HepG2 (cell line): ENCODE data around the gene ITGB5. TPM values are rescaled to one million over a fixed set of nuclear protein-coding genes. Genes with fewer than 3 reads are reported as not detected.
A peak's percentile ranks its signal among the peaks of the same experiment; 100 is the strongest.

ENCODE experiments used
- AHR ChIP-seq: IDR thresholded peaks from 2 replicates; pipeline ENCODE4 v1.6.1; 2018; ENCODE audit warnings: missing genetic modification reagents, missing compliant biosample characterization
- ARHGAP35 ChIP-seq: sonication (generic); formaldehyde crosslinking; IDR thresholded peaks from 2 replicates; pipeline ENCODE4 v1.9.0; 2022; ENCODE audit warnings: mild to moderate bottlenecking, inconsistent platforms, moderate library complexity, missing genetic modification reagents, borderline replicate concordance
- DMAP1 ChIP-seq: IDR thresholded peaks from 2 replicates; pipeline ENCODE4 v1.6.1; 2016
- NR3C1 ChIP-seq: sonication (generic); formaldehyde crosslinking; IDR thresholded peaks from 2 replicates; pipeline ENCODE4 v1.4.0; 2020; ENCODE audit warnings: missing genetic modification reagents
- SP140L ChIP-seq: sonication (generic); formaldehyde crosslinking; IDR thresholded peaks from 2 replicates; pipeline ENCODE4 v1.4.0; 2020; ENCODE audit warnings: missing genetic modification reagents, borderline replicate concordance
- ZNF17 ChIP-seq: sonication (generic); formaldehyde crosslinking; IDR thresholded peaks from 2 replicates; pipeline ENCODE4 v1.5.0; 2020; ENCODE audit warnings: mild to moderate bottlenecking, missing genetic modification reagents
- polyA plus RNA-seq, 8 experiments: library from polyadenylated mRNA; depleted of rRNA in 3 of 8; stranded (reverse) in 7 of 8; unstranded in 1 of 8; fragments of >200 nt; fragmentation: Illumina TruSeq in 4 of 8; extraction: Trizol in 4 of 8; gene quantifications; 2 replicates each; pipeline versions ENCODE4 v1.2.1 to v1.2.3, GENCODE V29; 2011 to 2016; ENCODE audit warnings: low read depth in 4 of 8, missing spikeins in 1 of 8, mixed read lengths in 1 of 8; ENCODE audit not compliant: insufficient read depth in 1 of 8
- total RNA-seq, 5 experiments: library from RNA; depleted of rRNA; stranded (reverse); fragments of >200 nt; fragmentation: Illumina TruSeq; extraction: Trizol; gene quantifications; 2 replicates each; pipeline ENCODE4 v1.2.3, GENCODE V29; 2016; ENCODE audit warnings: low read depth in 1 of 5
- TF ChIP-seq, protein P1 (sequence below): sonication (generic); formaldehyde crosslinking; IDR thresholded peaks from 2 replicates; pipeline ENCODE4 v1.4.0; 2020; ENCODE audit warnings: missing genetic modification reagents, mild to moderate bottlenecking, borderline replicate concordance
- TF ChIP-seq, protein P2 (sequence below): sonication (generic); formaldehyde crosslinking; IDR thresholded peaks from 2 replicates; pipeline ENCODE4 v1.4.0; 2020; ENCODE audit warnings: missing genetic modification reagents
- TF ChIP-seq, protein P3 (sequence below), 2 experiments: IDR thresholded peaks; 2 replicates each; pipeline ENCODE4 v1.6.1; 2011 to 2012; ENCODE audit warnings: low read length in 2 of 2, borderline replicate concordance in 1 of 2, low read depth in 1 of 2, mild to moderate bottlenecking in 1 of 2, moderate library complexity in 1 of 2
- TF ChIP-seq, protein P4 (sequence below): sonication (generic); formaldehyde crosslinking; IDR thresholded peaks from 2 replicates; pipeline ENCODE4 v1.5.0; 2020; ENCODE audit warnings: missing genetic modification reagents
- TF ChIP-seq, protein P5 (sequence below): sonication (generic); formaldehyde crosslinking; conservative IDR thresholded peaks from 2 replicates; pipeline ENCODE4 v1.4.0; 2020; ENCODE audit warnings: missing genetic modification reagents

ITGB5 gene
- total and polyA plus RNA-seq, 2 of the 13 experiments (the other 11 are each of a cell fraction or from before 2014, with no cell fraction given), result 74.1 to 343 TPM

DNA sequence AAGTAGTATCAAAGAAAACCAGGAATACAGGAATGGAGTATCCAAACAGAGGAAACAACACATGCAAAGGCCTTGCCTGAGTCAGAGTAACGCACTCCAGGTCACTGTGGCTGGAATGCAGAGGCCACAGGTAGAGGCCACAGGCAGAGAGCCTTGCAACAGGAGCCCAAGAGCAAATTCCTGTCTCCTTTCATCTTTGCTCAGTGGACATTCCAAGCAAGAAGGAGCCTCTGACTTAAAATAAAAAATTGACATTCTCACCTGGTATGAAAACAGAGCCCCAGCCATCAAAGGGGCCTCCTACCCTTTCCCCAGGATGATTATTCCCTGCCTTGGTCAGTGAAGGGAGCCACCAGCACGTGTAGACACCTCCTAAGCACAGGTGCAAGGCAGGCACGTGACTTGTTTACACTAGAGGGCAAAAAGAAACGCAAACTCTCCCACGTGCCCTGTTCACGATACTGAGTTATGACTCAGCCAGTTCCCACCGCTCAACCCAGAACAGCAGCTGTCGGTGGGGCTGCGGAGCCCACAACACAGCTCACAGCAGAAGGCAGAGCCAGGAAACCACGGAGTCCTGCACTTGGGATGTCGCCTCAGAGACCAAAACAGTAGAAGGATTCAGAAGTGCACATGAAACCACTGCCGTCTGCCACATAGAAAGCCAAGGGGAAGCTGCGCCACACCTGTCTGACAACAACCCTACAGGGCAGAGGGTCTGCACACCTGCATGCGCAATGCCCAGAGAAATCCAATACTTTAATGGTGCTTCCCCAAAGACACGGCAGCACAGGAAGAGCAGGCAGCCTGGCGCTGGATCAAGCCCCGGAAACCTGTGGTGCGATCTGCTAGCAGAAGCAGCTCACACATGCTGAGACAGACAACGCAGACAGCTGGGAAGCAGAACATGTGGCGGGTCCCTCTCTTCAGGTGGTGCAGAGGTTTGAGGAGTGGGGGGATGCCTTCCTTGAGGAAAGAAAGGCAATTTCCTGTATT, 52.1 kb downstream of the ITGB5 start (continued):
- TF ChIP-seq NR3C1 (CRISPR knock-in tag) (no peak), AHR (0 out of 2 replicates have a peak, but pooled peaks have one; percentile 34), DMAP1 (peak; percentile 71), ARHGAP35 (CRISPR knock-in tag) (0 out of 2 replicates have a peak, but pooled peaks have one; percentile 32), ZNF17 (CRISPR knock-in tag) (no peak), SP140L (CRISPR knock-in tag) (no peak)
- TF ChIP-seq, protein P1, sequence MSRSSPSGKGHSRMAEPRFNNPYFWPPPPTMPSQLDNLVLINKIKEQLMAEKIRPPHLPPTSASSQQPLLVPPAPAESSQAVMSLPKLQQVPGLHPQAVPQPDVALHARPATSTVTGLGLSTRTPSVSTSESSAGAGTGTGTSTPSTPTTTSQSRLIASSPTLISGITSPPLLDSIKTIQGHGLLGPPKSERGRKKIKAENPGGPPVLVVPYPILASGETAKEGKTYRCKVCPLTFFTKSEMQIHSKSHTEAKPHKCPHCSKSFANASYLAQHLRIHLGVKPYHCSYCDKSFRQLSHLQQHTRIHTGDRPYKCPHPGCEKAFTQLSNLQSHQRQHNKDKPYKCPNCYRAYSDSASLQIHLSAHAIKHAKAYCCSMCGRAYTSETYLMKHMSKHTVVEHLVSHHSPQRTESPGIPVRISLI (CRISPR knock-in tag), result peak; percentile 60; the same call in 1 of the 2 replicates
- TF ChIP-seq, protein P2, sequence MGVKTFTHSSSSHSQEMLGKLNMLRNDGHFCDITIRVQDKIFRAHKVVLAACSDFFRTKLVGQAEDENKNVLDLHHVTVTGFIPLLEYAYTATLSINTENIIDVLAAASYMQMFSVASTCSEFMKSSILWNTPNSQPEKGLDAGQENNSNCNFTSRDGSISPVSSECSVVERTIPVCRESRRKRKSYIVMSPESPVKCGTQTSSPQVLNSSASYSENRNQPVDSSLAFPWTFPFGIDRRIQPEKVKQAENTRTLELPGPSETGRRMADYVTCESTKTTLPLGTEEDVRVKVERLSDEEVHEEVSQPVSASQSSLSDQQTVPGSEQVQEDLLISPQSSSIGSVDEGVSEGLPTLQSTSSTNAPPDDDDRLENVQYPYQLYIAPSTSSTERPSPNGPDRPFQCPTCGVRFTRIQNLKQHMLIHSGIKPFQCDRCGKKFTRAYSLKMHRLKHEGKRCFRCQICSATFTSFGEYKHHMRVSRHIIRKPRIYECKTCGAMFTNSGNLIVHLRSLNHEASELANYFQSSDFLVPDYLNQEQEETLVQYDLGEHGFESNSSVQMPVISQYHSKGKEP (CRISPR knock-in tag), result no peak
- TF ChIP-seq, protein P3, sequence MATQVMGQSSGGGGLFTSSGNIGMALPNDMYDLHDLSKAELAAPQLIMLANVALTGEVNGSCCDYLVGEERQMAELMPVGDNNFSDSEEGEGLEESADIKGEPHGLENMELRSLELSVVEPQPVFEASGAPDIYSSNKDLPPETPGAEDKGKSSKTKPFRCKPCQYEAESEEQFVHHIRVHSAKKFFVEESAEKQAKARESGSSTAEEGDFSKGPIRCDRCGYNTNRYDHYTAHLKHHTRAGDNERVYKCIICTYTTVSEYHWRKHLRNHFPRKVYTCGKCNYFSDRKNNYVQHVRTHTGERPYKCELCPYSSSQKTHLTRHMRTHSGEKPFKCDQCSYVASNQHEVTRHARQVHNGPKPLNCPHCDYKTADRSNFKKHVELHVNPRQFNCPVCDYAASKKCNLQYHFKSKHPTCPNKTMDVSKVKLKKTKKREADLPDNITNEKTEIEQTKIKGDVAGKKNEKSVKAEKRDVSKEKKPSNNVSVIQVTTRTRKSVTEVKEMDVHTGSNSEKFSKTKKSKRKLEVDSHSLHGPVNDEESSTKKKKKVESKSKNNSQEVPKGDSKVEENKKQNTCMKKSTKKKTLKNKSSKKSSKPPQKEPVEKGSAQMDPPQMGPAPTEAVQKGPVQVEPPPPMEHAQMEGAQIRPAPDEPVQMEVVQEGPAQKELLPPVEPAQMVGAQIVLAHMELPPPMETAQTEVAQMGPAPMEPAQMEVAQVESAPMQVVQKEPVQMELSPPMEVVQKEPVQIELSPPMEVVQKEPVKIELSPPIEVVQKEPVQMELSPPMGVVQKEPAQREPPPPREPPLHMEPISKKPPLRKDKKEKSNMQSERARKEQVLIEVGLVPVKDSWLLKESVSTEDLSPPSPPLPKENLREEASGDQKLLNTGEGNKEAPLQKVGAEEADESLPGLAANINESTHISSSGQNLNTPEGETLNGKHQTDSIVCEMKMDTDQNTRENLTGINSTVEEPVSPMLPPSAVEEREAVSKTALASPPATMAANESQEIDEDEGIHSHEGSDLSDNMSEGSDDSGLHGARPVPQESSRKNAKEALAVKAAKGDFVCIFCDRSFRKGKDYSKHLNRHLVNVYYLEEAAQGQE (IDR thresholded peaks at IDR 0.05; ENCODE audit: borderline replicate concordance in 1 of 2, low read depth in 1 of 2, low read length in 2 of 2), result peak in 1 of 2 experiments; percentile 74; a peak in 1 of 4 replicates
- TF ChIP-seq, protein P4, sequence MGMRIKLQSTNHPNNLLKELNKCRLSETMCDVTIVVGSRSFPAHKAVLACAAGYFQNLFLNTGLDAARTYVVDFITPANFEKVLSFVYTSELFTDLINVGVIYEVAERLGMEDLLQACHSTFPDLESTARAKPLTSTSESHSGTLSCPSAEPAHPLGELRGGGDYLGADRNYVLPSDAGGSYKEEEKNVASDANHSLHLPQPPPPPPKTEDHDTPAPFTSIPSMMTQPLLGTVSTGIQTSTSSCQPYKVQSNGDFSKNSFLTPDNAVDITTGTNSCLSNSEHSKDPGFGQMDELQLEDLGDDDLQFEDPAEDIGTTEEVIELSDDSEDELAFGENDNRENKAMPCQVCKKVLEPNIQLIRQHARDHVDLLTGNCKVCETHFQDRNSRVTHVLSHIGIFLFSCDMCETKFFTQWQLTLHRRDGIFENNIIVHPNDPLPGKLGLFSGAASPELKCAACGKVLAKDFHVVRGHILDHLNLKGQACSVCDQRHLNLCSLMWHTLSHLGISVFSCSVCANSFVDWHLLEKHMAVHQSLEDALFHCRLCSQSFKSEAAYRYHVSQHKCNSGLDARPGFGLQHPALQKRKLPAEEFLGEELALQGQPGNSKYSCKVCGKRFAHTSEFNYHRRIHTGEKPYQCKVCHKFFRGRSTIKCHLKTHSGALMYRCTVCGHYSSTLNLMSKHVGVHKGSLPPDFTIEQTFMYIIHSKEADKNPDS (CRISPR knock-in tag), result peak; percentile 84
- TF ChIP-seq, protein P5, sequence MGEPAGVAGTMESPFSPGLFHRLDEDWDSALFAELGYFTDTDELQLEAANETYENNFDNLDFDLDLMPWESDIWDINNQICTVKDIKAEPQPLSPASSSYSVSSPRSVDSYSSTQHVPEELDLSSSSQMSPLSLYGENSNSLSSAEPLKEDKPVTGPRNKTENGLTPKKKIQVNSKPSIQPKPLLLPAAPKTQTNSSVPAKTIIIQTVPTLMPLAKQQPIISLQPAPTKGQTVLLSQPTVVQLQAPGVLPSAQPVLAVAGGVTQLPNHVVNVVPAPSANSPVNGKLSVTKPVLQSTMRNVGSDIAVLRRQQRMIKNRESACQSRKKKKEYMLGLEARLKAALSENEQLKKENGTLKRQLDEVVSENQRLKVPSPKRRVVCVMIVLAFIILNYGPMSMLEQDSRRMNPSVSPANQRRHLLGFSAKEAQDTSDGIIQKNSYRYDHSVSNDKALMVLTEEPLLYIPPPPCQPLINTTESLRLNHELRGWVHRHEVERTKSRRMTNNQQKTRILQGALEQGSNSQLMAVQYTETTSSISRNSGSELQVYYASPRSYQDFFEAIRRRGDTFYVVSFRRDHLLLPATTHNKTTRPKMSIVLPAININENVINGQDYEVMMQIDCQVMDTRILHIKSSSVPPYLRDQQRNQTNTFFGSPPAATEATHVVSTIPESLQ (CRISPR knock-in tag), result no peak
